Thyroid gland (tissue), 4 donors: ENCODE data around the gene MRM2.

Experiments used
- POLR2A ChIP-seq, 2 donors: fragments of 450-650 bp; IDR thresholded peaks; one replicate each; pipeline ENCODE4 v1.6.1; 2017; ENCODE audit warnings: antibody characterized with exemption in 2 of 2, mild to moderate bottlenecking in 2 of 2, moderate library complexity in 1 of 2
- TF ChIP-seq, protein P1 (sequence below), 6 experiments: fragments of 200-600 bp in 3 of 6; fragments of 450-650 bp in 3 of 6; sonication (generic) in 3 of 6; IDR thresholded peaks; one replicate each; pipeline ENCODE4 v1.5.1; 2016 to 2019; ENCODE audit warnings: antibody characterized with exemption in 6 of 6, mild to moderate bottlenecking in 2 of 6, inconsistent platforms in 1 of 6, moderate library complexity in 1 of 6

- TF ChIP-seq POLR2A (IDR thresholded peaks at IDR 0.05): no peak
- TF ChIP-seq, protein P1, sequence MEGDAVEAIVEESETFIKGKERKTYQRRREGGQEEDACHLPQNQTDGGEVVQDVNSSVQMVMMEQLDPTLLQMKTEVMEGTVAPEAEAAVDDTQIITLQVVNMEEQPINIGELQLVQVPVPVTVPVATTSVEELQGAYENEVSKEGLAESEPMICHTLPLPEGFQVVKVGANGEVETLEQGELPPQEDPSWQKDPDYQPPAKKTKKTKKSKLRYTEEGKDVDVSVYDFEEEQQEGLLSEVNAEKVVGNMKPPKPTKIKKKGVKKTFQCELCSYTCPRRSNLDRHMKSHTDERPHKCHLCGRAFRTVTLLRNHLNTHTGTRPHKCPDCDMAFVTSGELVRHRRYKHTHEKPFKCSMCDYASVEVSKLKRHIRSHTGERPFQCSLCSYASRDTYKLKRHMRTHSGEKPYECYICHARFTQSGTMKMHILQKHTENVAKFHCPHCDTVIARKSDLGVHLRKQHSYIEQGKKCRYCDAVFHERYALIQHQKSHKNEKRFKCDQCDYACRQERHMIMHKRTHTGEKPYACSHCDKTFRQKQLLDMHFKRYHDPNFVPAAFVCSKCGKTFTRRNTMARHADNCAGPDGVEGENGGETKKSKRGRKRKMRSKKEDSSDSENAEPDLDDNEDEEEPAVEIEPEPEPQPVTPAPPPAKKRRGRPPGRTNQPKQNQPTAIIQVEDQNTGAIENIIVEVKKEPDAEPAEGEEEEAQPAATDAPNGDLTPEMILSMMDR (IDR thresholded peaks at IDR 0.05): no peak
Observed at GRCh38 chr7:2269991-2270460, 28.0 kb upstream of the MRM2 start.
